CD4-positive, alpha-beta T cell (primary cell): ENCODE measurements around the gene MTARC1. TPM values are rescaled to one million over a fixed set of nuclear protein-coding genes. Genes with fewer than 3 reads are reported as not detected.

Experiments
- ATAC-seq: fragments of 200-7000 bp; cut with Tn5 transposase; one replicate; pipeline ENCODE4 v1.10.0; 2022; ENCODE audit warnings: mild to moderate bottlenecking; ENCODE audit not compliant: poor library complexity
- CTCF ChIA-PET: fragments of 350-600 bp; sonication (Branson Sonifier 250); formaldehyde crosslinking; loops from one replicate; lab custom pipeline; 2021; ENCODE audit warnings: antibody characterized with exemption, inconsistent platforms; lab: Charles Lee
- POLR2A ChIA-PET: fragments of 350-600 bp; sonication (Branson Sonifier 250); formaldehyde crosslinking; loops from one replicate; lab custom pipeline; 2021; ENCODE audit warnings: antibody characterized with exemption, inconsistent platforms; lab: Charles Lee
- DNase-seq, 14 experiments: peaks; one replicate each; pipeline ENCODE4 v3.0.0-alpha.2; 2013 to 2020; ENCODE audit warnings: mixed read lengths in 2 of 14
- H3K27ac ChIP-seq, 2 donors: one replicate each; pipeline versions ENCODE4 v1.5.1 to v1.7.0; 2013; ENCODE audit warnings: low read length in 2 of 2, low read depth in 1 of 2, mild to moderate bottlenecking in 1 of 2
- H3K27me3 ChIP-seq, 2 experiments: 1 replicate in 1 of 2; 2 replicates in 1 of 2; pipeline versions ENCODE4 v1.6.1 to v1.7.0; 2013; ENCODE audit warnings: low read length in 2 of 2, control low read depth in 1 of 2, mild to moderate bottlenecking in 1 of 2, moderate library complexity in 1 of 2; ENCODE audit not compliant: insufficient read depth in 2 of 2, control insufficient read depth in 1 of 2
- H3K36me3 ChIP-seq: one replicate; pipeline ENCODE4 v1.6.1; 2013; ENCODE audit warnings: low read length, control low read depth; ENCODE audit not compliant: insufficient read depth
- H3K4me1 ChIP-seq: one replicate; pipeline ENCODE4 v1.6.1; 2013; ENCODE audit warnings: low read length, control low read depth; ENCODE audit not compliant: insufficient read depth
- H3K4me3 ChIP-seq: one replicate; pipeline ENCODE4 v1.5.1; 2013; ENCODE audit warnings: mild to moderate bottlenecking, low read length, moderate library complexity
- H3K9me3 ChIP-seq, 2 experiments: 1 replicate in 1 of 2; 2 replicates in 1 of 2; pipeline versions ENCODE4 v1.6.1 to v1.7.0; 2013; ENCODE audit warnings: low read length in 2 of 2, mild to moderate bottlenecking in 2 of 2, control low read depth in 1 of 2, moderate library complexity in 1 of 2; ENCODE audit not compliant: control insufficient read depth in 1 of 2, insufficient read depth in 1 of 2
- H3K27ac Mint-ChIP-seq: one replicate; pipeline ENCODE4 v1.8.0; 2020; ENCODE audit warnings: mixed read lengths
- H3K27me3 Mint-ChIP-seq: one replicate; pipeline ENCODE4 v1.8.0; 2021; ENCODE audit warnings: mixed read lengths
- H3K36me3 Mint-ChIP-seq: one replicate; pipeline ENCODE4 v1.8.0; 2021; ENCODE audit warnings: low read depth, mixed read lengths
- H3K4me1 Mint-ChIP-seq: one replicate; pipeline ENCODE4 v1.8.0; 2021; ENCODE audit warnings: low read depth, mixed read lengths
- H3K4me3 Mint-ChIP-seq: one replicate; pipeline ENCODE4 v1.8.0; 2020; ENCODE audit warnings: mild to moderate bottlenecking, mixed read lengths
- H3K9me3 Mint-ChIP-seq: one replicate; pipeline ENCODE4 v1.8.0; 2020; ENCODE audit warnings: mixed read lengths
- CTCF ChIP-seq: fragments of 200-600 bp; IDR thresholded peaks from one replicate; pipeline ENCODE4 v1.8.0; 2022; ENCODE audit warnings: antibody characterized with exemption, mild to moderate bottlenecking
- intact Hi-C, 2 experiments: fragments of 100-400 bp; cut with DNase I in 1 of 2; cut with micrococcal nuclease in 1 of 2; formaldehyde crosslinking; loops; one replicate each; pipeline versions ENCODE4 v1.15.1 to v1.9.0; 2023 to 2025; cut with DNase I, micrococcal nuclease
- total RNA-seq, 174 experiments: library from RNA in 2 of 174; stranded (reverse) in 2 of 174; gene quantifications; one replicate each; pipeline ENCODE4 v1.2.3 and lab custom pipeline; 2021 to 2026

MTARC1 gene
- total RNA-seq, 2 experiments from 2014 or later = not detected

- H3K27ac Mint-ChIP-seq = no peak overlapping the region
- Histone ChIP-seq H3K9me3 (no peaks in the 10 kb centered on the region), H3K4me1 (no peaks in the 10 kb centered on the region), H3K36me3 (no peaks in the 10 kb centered on the region), H3K4me3 (no peak overlapping the region), H3K27ac (no peak overlapping the region), H3K27me3 (no peaks in the 10 kb centered on the region)
- no peak for TF ChIP-seq CTCF
- intact Hi-C loops = loop anchor here in 1 of 2 experiments (10.0 kb wide), 1 partner anchor 1185 kb away; no protein-coding TSS in a partner anchor
- POLR2A ChIA-PET = no interaction called here
- H3K36me3 Mint-ChIP-seq = no peaks in the 10 kb centered on the region
- DNase-seq (no peak), ATAC-seq (no peak)
- no peak overlapping the region for H3K4me3 Mint-ChIP-seq
- CTCF ChIA-PET = interaction anchor here (0.9 kb wide), 1 partner anchor 9 kb away, joined by 5 read pairs; no protein-coding TSS in a partner anchor
- H3K9me3 Mint-ChIP-seq = no peaks in the 10 kb centered on the region
- H3K4me1 Mint-ChIP-seq = no peaks in the 10 kb centered on the region
- peaks cover 16% of the 10 kb centered on the region for H3K27me3 Mint-ChIP-seq
These were observed 32.8 kb downstream of the MTARC1 start for GRCh38 chr1:220819467-220820026.

GRCh38 chr1:220824031-220824989, 37.6 kb downstream of the MTARC1 start:
- Histone ChIP-seq H3K4me1 (no peaks in the 10 kb centered on the region), H3K36me3 (no peaks in the 10 kb centered on the region), H3K4me3 (no peak overlapping the region), H3K27ac (no peak overlapping the region), H3K9me3 (no peaks in the 10 kb centered on the region), H3K27me3 (peaks cover 0 to 7% of the 10 kb centered on the region in 2 experiments)
- Mint-ChIP-seq H3K27me3 (peaks cover 45% of the 10 kb centered on the region), H3K9me3 (no peaks in the 10 kb centered on the region), H3K36me3 (no peaks in the 10 kb centered on the region), H3K27ac (no peak overlapping the region), H3K4me3 (no peak overlapping the region), H3K4me1 (no peaks in the 10 kb centered on the region)
- TF ChIP-seq CTCF = no peak
- ATAC-seq = no peak
- CTCF ChIA-PET = no interaction called here
- intact Hi-C loops = no loop called here
- DNase-seq = no peak
- POLR2A ChIA-PET = no interaction called here

GRCh38 chr1:220825819-220826551, 39.3 kb downstream of the MTARC1 start:
- H3K9me3 ChIP-seq = no peaks in the 10 kb centered on the region
- no peak overlapping the region for H3K27ac Mint-ChIP-seq
- H3K36me3 ChIP-seq = no peaks in the 10 kb centered on the region
- peaks cover 49% of the 10 kb centered on the region for H3K27me3 Mint-ChIP-seq
- H3K36me3 Mint-ChIP-seq = no peaks in the 10 kb centered on the region
- H3K4me1 ChIP-seq = no peaks in the 10 kb centered on the region
- H3K9me3 Mint-ChIP-seq = no peaks in the 10 kb centered on the region
- H3K4me3 Mint-ChIP-seq = no peak overlapping the region
- no peak overlapping the region for H3K4me3 ChIP-seq
- POLR2A ChIA-PET = no interaction called here
- ATAC-seq (no peak), DNase-seq (no peak)
- CTCF ChIA-PET = no interaction called here
- H3K27ac ChIP-seq = no peak overlapping the region
- intact Hi-C loops = no loop called here
- peaks cover 0 to 7% of the 10 kb centered on the region in 2 experiments for H3K27me3 ChIP-seq
- H3K4me1 Mint-ChIP-seq = no peaks in the 10 kb centered on the region
- no peak for TF ChIP-seq CTCF
